HG03558 (cell line): Measurements from ENCODE around the gene ASAP2.

Experiments used
- ATAC-seq: cut with Tn5 transposase; IDR thresholded peaks from one replicate; pipeline ENCODE4 v1.9.1; 2021; ENCODE audit warnings: moderate number of reproducible peaks; ENCODE audit not compliant: unreplicated experiment; ENCODE audit errors: extremely low read depth

ASAP2 gene

GRCh38 chr2:9229470-9229820, 22.8 kb downstream of the ASAP2 start:
- ATAC-seq: no peak

GRCh38 chr2:9230051-9230802, 23.6 kb downstream of the ASAP2 start:
- no peak for ATAC-seq

GRCh38 chr2:9230881-9231280, 24.3 kb downstream of the ASAP2 start:
- ATAC-seq: no peak

GRCh38 chr2:9231291-9232165, 24.9 kb downstream of the ASAP2 start:
- ATAC-seq: no peak

- no peak for ATAC-seq
These were observed 25.5 kb downstream of the ASAP2 start for GRCh38 chr2:9232166-9232479.

DNA sequence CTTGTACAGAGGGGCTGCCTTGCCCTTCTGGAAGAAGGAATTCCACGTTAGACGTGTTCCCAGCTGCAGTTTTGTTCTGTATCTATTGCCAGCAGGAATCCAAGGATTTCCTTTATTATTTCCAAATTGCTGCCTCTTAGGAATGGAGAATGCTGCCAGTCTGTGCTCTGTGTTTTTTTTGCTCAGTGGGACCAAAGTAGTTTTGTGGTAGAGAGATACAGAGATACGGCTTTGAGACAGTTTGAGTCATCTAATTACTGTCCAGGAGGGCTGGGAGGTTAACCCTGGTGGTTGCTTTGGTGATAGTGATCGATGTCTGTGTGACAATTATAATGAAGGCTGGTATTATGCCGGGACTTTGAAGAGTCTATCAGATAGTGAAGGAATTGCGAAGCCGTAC, 26.3 kb downstream of the ASAP2 start:
- no peak for ATAC-seq

DNA sequence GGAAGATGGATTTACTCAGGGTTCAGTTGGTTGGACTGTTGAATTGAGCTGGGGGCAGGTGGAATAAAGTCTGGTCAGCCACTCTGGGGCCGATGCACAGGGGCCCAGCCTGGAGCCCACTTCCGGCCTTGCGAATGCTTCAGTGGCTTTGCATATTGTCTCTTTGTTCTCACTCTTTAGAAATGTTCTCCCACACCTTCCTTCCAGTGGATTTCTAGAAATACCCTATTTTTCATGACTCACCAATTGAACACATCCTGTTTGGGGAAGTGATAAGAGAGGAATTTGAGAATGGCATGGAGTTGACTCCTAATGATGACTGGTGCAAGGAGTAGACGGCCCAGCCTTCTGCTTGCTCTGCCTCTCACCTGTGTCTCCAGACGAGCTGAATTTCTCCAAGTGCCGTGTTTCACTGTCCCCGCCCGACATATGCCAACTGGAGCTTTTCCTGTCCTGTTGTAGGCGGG, 28.1 kb downstream of the ASAP2 start:
- ATAC-seq: no peak

DNA sequence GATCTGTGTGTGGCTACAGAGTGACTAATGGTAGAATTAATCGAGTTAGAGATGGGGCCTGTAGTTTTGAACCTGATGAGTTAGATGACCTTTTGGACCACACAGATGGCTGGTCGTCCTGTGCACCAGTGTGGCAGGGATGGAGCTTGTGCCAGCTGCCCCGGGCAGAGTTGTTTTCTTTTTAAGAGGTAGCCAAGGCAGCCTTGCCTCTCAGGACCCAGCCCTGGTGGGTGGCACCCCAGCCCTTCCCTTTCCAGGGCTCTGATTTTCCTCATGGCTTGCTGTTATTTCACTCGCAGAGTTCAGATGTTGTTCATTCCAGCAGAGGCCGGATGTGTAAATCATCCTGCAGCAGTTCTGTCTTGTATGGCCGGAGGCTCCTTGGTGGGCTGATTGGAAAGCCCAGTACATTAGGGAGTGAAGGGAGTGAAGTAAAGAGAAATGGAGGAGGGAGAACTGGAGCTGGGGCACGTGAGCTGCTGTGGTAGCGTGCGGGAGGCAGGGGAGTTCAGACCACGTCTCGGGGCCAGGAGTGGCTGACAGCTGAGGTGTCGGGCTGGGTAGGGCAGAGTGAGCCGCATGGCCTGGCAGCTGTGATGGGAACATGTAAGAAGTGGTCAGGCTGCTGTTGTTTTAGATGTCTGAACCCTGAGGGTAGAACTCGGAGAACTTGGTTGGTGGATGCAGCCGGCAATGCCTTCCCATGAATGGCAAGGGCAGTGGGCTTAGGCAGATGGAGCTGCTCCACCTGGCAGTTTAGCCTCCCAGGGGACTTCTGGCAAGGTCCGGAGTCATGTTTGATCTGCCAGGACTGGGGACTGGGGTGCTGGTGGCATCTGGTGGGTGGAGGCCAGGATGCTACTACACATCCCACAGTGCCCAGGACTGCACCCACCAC, 28.8 kb downstream of the ASAP2 start:
- no peak for ATAC-seq

DNA sequence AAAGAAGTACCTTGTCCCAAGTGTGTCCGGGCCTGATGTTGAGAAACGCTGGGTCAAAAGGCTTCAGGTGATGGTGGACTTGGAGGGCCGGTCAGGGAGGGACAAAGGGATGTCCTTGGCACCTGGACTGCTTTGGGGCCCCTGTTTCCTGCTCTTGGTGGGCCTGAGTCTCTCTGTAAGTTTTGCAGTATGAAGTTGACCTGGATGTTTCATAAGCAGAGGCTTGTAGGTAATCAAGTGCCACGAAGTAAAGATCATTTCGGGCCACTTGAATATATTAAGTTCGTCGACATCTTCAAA, 29.4 kb downstream of the ASAP2 start:
- no peak for ATAC-seq

DNA sequence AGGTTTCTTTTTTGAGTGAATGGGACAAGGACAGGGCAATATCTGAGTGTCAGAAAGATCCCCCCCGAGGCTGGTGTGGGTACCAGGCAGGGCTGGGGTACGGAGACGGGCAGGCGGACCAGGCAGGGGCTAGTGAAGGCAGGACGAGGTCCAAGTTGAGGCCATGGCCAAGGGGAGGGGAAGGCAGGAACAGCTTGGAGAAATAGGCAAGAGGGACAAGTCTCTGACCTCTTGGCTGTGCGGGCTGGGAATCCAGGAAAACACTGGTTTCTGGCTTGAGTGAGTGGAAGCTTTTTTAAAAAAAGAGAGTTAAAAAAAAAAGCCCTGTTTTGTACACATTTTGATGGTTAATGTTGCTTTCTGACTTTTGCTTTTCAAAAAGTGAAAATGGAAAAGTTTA, 30.3 kb downstream of the ASAP2 start:
- no peak for ATAC-seq

DNA sequence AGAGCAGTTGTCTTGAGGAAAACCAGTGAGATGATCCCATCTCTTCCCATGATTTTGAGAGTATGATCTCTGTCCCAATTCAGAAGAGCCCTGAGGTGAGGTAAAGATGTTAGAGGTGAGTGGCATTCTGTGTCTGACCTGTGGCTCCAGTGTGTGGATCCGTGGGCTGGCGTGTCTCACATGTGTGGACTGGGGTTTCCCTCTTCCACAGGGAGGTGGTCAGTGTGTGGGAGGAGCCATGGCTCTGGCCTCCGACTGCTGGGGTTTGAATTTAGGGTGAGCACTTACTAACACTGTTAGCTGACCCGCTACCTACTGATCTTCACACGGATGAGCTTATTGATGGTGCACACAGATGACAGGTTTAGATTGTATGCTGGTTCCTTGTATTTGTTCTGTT, 31.2 kb downstream of the ASAP2 start:
- ATAC-seq: no peak

DNA sequence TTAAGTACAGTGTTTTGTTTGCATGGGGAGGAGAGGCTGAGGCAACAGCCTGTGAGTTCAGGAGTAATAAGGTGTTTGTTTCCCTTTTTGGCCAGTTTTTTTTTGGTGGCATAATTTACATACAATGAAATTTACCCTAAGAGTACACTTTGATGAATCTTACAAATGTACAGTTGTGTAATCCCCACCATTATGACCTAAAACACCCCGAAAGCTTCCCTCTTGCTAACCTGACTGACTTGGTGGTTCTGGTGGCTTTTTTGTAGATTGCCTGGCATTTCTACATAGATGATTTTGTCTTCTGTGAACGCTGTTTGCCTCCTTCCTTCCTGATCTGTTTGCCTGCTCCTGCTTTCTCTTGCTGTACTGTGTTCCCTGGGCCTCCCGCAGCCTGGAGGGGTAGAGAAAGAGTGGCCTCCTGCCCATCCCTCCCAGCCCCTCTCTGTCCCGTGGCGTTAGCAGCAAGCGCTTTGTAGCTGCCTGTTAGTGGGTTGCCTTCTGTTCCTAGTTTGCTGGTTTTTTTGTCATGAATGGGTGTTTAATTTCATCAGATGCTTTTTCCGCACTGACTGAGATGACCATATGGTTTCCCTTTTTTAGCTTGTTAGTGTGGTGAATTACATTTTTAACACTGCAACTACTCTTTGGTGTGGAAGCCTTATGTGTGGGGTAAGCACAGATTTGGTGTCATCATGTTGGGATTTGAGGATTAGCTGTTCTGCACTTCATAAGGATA, 32.1 kb downstream of the ASAP2 start:
- no peak for ATAC-seq

- no peak for ATAC-seq
These were observed 33.0 kb downstream of the ASAP2 start for GRCh38 chr2:9239616-9240015.

DNA sequence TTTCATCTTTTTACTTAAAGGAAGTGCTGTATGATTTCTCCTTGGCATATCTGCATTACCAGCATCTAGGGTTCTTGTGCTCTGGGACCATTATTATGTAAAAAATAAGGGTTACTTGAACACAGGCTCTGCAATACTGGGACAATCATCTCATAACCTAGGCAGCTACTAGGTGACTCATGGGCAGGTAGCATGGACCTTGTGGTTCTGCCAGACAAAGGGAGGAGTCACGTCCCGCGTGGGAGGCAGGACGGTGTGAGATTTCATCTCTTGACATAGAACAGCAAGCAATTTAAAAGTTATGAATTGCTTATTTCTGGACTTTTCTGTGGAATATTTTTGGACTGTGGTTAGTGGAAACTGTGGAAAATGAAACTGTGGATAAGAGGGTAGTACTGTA, 34.1 kb downstream of the ASAP2 start:
- ATAC-seq: no peak

DNA sequence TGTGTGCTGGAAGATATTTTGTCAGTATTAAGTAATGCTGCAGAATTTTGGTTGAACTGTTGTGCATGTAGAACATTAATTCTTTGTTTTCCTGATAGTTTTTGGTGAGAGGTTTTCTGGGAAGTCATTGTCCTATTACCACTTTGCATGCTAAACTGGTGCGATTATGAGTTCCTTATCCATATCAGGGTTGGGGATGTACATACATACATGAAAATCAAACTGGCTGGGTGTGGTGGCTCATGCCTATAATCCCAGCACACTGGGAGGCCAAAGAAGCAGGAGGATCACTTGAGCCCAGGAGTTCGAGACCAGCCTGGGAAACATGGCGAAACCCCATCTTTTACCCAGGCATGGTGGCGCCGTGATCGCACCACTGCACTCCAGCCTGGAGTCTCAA, 34.6 kb downstream of the ASAP2 start:
- ATAC-seq: no peak

GRCh38 chr2:9243357-9243756, 36.7 kb downstream of the ASAP2 start:
- ATAC-seq: no peak

DNA sequence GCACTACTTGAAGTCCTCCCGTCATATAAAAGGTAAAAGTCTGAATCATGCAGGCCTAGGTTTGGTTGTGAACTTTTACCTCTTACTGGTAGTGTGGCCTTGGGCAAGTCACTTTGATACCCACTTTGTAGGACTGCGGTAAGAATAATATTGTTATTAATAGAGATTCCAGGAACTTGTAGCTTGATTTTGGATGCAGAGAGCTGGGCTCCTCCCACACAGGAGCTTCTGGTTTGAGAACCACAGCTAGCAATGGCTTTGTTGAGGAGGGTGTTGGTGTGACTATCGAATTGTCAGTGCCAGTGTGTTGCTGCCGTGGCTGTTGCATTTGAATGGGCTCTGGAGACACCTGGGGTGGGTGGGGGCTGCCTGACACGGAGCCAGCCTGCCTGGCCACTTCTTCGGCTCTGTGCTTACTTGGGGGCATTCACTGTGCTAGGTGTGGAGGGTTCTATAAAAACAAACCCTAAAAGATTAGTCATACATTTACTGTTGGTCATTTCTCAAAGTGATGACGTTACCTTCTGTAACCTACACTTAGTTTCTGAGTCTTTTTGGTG, 38.5 kb downstream of the ASAP2 start:
- no peak for ATAC-seq

GRCh38 chr2:9247177-9247576, 40.6 kb downstream of the ASAP2 start:
- no peak for ATAC-seq

DNA sequence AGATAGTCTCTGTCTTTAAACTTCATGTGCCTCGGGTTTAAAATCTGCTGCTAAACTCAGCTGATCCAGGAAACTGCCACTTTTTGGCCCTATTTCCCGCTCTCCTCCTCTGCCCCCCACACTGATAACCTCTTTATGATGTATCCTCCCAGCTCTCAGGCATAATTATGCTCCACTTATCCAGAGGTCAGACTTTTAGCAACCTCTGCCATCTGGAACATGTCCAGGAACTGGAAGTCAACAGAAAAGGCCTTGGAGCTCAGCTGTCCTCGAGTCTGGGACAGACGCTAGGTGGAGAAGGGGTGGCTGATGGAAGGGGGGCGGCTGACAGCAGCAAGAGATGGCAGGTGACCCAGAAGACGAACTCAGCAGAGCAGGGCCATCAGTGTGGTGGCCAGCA, 41.2 kb downstream of the ASAP2 start:
- ATAC-seq: no peak

DNA sequence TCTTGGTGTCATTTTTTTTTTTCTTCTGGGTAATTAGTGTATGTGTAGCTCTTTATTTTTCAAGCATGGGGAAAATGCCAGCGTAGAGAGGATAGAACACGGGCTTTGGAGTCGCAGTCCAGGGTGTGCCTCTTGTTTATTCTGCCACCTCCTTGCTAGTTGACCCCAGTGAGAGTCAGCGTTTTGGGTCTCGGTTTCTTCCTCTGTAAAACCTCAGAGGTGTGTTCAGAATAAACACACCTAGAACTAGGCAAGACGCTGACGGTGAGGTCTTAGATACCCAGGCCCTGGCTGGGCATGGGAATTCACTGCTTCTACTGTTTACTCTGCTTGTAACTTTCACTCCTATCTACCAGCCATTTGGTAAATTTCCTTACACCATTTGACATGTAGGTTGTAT, 41.8 kb downstream of the ASAP2 start:
- ATAC-seq: no peak
